Ovary (tissue), 3 donors: ENCODE data around the gene DEFB110.

Experiments
- POLR2A ChIP-seq: fragments of 450-650 bp; IDR thresholded peaks from one replicate; pipeline ENCODE4 v1.6.1; 2017; ENCODE audit warnings: antibody characterized with exemption, mild to moderate bottlenecking, moderate library complexity
- TF ChIP-seq, protein P1 (sequence below), 3 donors: fragments of 450-650 bp in 2 of 3; fragments of 200-600 bp in 1 of 3; IDR thresholded peaks; one replicate each; pipeline versions ENCODE4 v1.5.1 to v1.8.0; 2016 to 2022; ENCODE audit warnings: antibody characterized with exemption in 3 of 3, mild to moderate bottlenecking in 1 of 3
- donor health status: DM: no; HTN: no; CAD: no.

DNA sequence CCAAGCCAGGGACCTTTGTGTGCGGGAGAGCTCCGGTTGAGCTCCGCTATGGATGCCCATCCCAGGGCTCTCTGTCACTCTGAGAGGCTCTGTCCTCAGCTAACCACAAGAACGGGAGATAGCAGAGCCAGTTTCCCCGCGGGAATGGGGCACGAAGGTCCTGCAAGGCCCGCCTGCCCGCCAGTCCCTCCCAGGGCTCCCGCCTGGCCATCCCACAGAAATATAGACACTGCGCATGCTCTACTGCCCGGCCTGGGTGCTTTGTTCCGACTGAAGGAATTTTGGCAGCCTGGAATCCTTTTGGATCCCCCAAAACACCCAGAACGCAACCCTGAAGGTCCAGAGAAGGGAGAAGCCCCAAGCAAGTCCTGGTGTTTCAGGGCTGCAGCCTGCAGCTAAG is 8.6 kb upstream of the DEFB110 start:
- TF ChIP-seq POLR2A, result no peak
- TF ChIP-seq, protein P1, sequence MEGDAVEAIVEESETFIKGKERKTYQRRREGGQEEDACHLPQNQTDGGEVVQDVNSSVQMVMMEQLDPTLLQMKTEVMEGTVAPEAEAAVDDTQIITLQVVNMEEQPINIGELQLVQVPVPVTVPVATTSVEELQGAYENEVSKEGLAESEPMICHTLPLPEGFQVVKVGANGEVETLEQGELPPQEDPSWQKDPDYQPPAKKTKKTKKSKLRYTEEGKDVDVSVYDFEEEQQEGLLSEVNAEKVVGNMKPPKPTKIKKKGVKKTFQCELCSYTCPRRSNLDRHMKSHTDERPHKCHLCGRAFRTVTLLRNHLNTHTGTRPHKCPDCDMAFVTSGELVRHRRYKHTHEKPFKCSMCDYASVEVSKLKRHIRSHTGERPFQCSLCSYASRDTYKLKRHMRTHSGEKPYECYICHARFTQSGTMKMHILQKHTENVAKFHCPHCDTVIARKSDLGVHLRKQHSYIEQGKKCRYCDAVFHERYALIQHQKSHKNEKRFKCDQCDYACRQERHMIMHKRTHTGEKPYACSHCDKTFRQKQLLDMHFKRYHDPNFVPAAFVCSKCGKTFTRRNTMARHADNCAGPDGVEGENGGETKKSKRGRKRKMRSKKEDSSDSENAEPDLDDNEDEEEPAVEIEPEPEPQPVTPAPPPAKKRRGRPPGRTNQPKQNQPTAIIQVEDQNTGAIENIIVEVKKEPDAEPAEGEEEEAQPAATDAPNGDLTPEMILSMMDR (IDR thresholded peaks at IDR 0.05), result no peak
